HepG2 (cell line): ENCODE results near the gene RAD51D. TPM values are rescaled to one million over a fixed set of nuclear protein-coding genes. Genes with fewer than 3 reads are reported as not detected.

Source experiments
- ETV6 ChIP-seq: sonication (generic); formaldehyde crosslinking; conservative IDR thresholded peaks from 2 replicates; pipeline ENCODE4 v1.4.0; 2020; ENCODE audit warnings: missing genetic modification reagents
- HDAC2 ChIP-seq: sonication (generic); formaldehyde crosslinking; IDR thresholded peaks from 2 replicates; pipeline ENCODE4 v1.4.0; 2020; ENCODE audit warnings: missing genetic modification reagents
- KDM2A ChIP-seq: sonication (generic); formaldehyde crosslinking; IDR thresholded peaks from 2 replicates; pipeline ENCODE4 v1.4.0; 2020; ENCODE audit warnings: low read depth, missing genetic modification reagents, borderline replicate concordance
- TBL1XR1 ChIP-seq: fragments of 150-350 bp; IDR thresholded peaks from 2 replicates; pipeline ENCODE4 v1.6.1; 2014; ENCODE audit warnings: borderline replicate concordance, low read length; ENCODE audit not compliant: partially characterized antibody
- TEAD3 ChIP-seq: optimal IDR thresholded peaks from 2 replicates; pipeline ENCODE3; 2016; ENCODE audit warnings: borderline replicate concordance
- ZNF282 ChIP-seq: fragments of 450-650 bp; IDR thresholded peaks from 2 replicates; pipeline ENCODE4 v1.6.1; 2018; ENCODE audit not compliant: partially characterized antibody
- ZNF326 ChIP-seq: sonication (generic); formaldehyde crosslinking; IDR thresholded peaks from 2 replicates; pipeline ENCODE4 v1.4.0; 2020; ENCODE audit warnings: missing genetic modification reagents, borderline replicate concordance
- ZNF431 ChIP-seq: sonication (generic); formaldehyde crosslinking; IDR thresholded peaks from 2 replicates; pipeline ENCODE4 v1.9.0; 2022; ENCODE audit warnings: missing genetic modification reagents, low read depth, mild to moderate bottlenecking, borderline replicate concordance
- ZNF674 ChIP-seq: sonication (generic); formaldehyde crosslinking; IDR thresholded peaks from 2 replicates; pipeline ENCODE4 v1.5.0; 2020; ENCODE audit warnings: low read depth, mild to moderate bottlenecking, missing genetic modification reagents
- polyA plus RNA-seq, 8 experiments: library from polyadenylated mRNA; depleted of rRNA in 3 of 8; stranded (reverse) in 7 of 8; unstranded in 1 of 8; fragments of >200 nt; fragmentation: Illumina TruSeq in 4 of 8; extraction: Trizol in 4 of 8; gene quantifications; 2 replicates each; pipeline versions ENCODE4 v1.2.1 to v1.2.3, GENCODE V29; 2011 to 2016; ENCODE audit warnings: low read depth in 4 of 8, missing spikeins in 1 of 8, mixed read lengths in 1 of 8; ENCODE audit not compliant: insufficient read depth in 1 of 8
- total RNA-seq, 5 experiments: library from RNA; depleted of rRNA; stranded (reverse); fragments of >200 nt; fragmentation: Illumina TruSeq; extraction: Trizol; gene quantifications; 2 replicates each; pipeline ENCODE4 v1.2.3, GENCODE V29; 2016; ENCODE audit warnings: low read depth in 1 of 5
- TF ChIP-seq, protein P1 (sequence below), 2 experiments: fragments of 450-650 bp in 1 of 2; sonication (generic) in 1 of 2; formaldehyde crosslinking in 1 of 2; IDR thresholded peaks; 2 replicates each; pipeline versions ENCODE4 v1.6.1 to v1.8.0; 2016 to 2022; ENCODE audit warnings: antibody characterized with exemption in 1 of 2, mild to moderate bottlenecking in 1 of 2, missing genetic modification reagents in 1 of 2
- TF ChIP-seq, protein P2 (sequence below): sonication (generic); formaldehyde crosslinking; IDR thresholded peaks from 2 replicates; pipeline ENCODE4 v1.5.1; 2020; ENCODE audit warnings: missing genetic modification reagents, mild to moderate bottlenecking, borderline replicate concordance
- TF ChIP-seq, protein P3 (sequence below): sonication (generic); formaldehyde crosslinking; IDR thresholded peaks from 2 replicates; pipeline ENCODE4 v1.4.0; 2020; ENCODE audit warnings: mild to moderate bottlenecking, missing genetic modification reagents

The RAD51D gene
- total and polyA plus RNA-seq, 2 of the 13 experiments (the other 11 are each of a cell fraction or from before 2014, with no cell fraction given): 6.7 to 13.1 TPM

DNA sequence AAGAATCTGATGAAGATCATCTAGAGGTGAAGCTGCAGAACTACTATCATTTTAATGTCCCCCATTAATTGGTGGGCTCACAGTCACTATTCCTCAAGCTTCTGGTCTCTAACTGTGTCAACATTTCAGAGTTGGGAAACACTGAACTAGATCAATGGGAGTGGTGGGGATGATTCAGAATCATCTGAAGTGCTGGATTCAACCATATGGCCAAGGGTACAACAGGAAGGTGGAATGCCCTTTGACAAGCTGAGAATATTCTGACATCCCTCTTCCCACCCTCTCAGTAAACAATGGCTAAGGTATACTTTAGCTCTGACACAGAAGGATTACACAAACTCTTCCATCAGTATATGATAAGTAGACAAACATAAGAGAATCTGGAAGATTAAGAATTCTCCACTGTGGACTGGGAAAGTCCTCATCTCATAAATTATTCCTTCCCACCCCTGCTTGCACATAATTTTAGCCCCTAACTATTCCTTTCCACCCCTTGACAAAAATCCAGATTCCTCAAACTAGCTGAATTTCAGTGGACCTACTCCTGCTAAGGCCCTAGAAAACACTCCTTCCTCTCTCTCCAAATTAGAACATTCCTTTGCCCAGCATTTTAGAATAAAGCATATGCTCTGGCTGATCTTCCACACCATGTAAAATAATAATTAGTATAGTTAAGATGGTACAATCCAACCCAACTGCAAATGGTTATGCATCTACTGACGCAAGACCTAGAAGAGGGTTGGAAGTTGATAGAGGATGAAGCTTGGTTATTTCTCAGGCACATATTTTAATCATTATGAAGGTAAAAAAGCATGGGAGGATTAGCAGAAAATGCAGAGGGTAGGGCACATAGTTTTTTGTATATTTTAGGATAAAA lies 39.9 kb downstream of the RAD51D start (continued):
- TF ChIP-seq, protein P1, sequence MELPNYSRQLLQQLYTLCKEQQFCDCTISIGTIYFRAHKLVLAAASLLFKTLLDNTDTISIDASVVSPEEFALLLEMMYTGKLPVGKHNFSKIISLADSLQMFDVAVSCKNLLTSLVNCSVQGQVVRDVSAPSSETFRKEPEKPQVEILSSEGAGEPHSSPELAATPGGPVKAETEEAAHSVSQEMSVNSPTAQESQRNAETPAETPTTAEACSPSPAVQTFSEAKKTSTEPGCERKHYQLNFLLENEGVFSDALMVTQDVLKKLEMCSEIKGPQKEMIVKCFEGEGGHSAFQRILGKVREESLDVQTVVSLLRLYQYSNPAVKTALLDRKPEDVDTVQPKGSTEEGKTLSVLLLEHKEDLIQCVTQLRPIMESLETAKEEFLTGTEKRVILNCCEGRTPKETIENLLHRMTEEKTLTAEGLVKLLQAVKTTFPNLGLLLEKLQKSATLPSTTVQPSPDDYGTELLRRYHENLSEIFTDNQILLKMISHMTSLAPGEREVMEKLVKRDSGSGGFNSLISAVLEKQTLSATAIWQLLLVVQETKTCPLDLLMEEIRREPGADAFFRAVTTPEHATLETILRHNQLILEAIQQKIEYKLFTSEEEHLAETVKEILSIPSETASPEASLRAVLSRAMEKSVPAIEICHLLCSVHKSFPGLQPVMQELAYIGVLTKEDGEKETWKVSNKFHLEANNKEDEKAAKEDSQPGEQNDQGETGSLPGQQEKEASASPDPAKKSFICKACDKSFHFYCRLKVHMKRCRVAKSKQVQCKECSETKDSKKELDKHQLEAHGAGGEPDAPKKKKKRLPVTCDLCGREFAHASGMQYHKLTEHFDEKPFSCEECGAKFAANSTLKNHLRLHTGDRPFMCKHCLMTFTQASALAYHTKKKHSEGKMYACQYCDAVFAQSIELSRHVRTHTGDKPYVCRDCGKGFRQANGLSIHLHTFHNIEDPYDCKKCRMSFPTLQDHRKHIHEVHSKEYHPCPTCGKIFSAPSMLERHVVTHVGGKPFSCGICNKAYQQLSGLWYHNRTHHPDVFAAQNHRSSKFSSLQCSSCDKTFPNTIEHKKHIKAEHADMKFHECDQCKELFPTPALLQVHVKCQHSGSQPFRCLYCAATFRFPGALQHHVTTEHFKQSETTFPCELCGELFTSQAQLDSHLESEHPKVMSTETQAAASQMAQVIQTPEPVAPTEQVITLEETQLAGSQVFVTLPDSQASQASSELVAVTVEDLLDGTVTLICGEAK (IDR thresholded peaks at IDR 0.05): no peak
- TF ChIP-seq, protein P1 (CRISPR knock-in tag; IDR thresholded peaks at IDR 0.05): no peak
- TF ChIP-seq HDAC2 (CRISPR knock-in tag): peak; percentile 74
- no peak for TF ChIP-seq ZNF282
- no peak for TF ChIP-seq ZNF326 (CRISPR knock-in tag)
- no peak for TF ChIP-seq ZNF674
- TF ChIP-seq, protein P2, sequence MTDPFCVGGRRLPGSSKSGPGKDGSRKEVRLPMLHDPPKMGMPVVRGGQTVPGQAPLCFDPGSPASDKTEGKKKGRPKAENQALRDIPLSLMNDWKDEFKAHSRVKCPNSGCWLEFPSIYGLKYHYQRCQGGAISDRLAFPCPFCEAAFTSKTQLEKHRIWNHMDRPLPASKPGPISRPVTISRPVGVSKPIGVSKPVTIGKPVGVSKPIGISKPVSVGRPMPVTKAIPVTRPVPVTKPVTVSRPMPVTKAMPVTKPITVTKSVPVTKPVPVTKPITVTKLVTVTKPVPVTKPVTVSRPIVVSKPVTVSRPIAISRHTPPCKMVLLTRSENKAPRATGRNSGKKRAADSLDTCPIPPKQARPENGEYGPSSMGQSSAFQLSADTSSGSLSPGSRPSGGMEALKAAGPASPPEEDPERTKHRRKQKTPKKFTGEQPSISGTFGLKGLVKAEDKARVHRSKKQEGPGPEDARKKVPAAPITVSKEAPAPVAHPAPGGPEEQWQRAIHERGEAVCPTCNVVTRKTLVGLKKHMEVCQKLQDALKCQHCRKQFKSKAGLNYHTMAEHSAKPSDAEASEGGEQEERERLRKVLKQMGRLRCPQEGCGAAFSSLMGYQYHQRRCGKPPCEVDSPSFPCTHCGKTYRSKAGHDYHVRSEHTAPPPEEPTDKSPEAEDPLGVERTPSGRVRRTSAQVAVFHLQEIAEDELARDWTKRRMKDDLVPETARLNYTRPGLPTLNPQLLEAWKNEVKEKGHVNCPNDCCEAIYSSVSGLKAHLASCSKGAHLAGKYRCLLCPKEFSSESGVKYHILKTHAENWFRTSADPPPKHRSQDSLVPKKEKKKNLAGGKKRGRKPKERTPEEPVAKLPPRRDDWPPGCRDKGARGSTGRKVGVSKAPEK (CRISPR knock-in tag): no peak
- TF ChIP-seq, protein P3, sequence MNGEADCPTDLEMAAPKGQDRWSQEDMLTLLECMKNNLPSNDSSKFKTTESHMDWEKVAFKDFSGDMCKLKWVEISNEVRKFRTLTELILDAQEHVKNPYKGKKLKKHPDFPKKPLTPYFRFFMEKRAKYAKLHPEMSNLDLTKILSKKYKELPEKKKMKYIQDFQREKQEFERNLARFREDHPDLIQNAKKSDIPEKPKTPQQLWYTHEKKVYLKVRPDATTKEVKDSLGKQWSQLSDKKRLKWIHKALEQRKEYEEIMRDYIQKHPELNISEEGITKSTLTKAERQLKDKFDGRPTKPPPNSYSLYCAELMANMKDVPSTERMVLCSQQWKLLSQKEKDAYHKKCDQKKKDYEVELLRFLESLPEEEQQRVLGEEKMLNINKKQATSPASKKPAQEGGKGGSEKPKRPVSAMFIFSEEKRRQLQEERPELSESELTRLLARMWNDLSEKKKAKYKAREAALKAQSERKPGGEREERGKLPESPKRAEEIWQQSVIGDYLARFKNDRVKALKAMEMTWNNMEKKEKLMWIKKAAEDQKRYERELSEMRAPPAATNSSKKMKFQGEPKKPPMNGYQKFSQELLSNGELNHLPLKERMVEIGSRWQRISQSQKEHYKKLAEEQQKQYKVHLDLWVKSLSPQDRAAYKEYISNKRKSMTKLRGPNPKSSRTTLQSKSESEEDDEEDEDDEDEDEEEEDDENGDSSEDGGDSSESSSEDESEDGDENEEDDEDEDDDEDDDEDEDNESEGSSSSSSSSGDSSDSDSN (CRISPR knock-in tag): no peak
- no peak for TF ChIP-seq ETV6 (CRISPR knock-in tag)
- no peak for TF ChIP-seq TBL1XR1
- no peak for TF ChIP-seq KDM2A
- no peak for TF ChIP-seq ZNF431 (CRISPR knock-in tag)
- peak; percentile 93 for TF ChIP-seq TEAD3 (CRISPR knock-in tag)
